Measurements from ENCODE around the gene TP53I13.

Gene TP53I13

DNA sequence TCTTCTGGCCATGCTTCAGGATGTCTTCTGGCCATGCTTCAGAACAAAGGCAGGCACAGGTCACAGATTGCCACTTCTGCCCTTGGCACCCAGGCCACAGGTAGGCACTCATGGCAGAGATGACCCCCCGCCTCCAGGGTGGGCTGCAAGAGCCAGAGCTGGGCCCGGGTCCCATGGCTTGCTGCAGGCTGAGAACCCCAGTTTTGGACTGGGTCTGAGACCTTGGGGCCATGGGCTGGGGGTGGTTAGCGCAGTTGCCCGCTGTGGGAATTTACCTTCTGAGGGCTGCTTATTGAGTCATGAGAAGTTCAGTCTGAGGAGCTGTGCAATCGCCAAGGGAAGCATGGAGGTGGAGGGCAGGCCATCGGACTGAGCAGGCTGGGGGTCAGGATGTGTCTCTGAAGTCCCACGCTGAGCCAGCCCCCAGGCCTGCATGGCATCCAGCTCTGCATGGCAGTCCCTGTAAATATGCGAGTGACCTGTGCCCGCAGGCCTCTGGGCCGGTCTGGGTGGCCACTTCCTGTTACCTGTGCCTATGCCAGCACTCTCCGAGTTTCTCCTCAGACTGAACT is 26.1 kb downstream of the TP53I13 start:
- no peak for DNase-seq

DNA sequence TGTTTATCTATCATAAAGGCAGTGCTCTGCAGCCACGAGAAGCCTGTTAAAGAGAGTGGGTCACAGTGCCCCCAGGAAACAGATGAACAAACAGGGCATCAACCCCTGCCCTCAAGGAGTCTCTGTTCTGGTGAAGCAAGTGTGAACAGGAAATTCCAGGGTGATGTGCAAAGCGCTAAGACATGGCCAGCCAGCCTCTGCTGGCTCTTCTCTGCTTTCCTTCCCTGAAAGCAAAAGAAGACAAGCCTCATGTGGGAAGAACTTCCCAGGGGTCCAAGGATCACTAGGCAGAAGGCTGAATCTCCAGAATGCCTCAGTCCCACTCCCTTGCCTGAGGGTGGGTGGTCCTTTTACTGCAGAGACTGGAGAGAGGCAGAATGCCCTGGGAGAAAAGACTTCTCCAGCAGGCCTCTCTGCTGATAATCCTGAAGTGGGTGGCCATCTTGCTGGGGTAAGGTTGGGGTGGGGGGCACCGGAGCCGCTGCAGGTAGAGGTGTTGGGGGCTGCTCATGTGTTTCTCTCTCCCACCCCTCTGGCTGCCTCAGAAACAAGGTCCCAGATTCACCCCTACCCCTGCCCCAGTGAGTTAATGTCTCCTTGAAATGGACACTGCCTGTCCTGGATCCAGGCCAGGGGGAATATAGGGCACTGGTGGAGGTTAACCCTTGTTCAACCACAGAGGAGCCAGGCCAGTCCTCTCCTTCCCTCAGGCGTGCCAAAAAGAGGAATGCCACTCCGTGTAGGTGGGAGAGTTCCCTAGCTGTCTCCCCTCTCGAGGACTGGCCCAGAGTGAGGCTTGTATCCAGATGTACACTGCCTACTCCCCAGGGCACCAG is 26.8 kb downstream of the TP53I13 start:
- no peak for DNase-seq

DNA sequence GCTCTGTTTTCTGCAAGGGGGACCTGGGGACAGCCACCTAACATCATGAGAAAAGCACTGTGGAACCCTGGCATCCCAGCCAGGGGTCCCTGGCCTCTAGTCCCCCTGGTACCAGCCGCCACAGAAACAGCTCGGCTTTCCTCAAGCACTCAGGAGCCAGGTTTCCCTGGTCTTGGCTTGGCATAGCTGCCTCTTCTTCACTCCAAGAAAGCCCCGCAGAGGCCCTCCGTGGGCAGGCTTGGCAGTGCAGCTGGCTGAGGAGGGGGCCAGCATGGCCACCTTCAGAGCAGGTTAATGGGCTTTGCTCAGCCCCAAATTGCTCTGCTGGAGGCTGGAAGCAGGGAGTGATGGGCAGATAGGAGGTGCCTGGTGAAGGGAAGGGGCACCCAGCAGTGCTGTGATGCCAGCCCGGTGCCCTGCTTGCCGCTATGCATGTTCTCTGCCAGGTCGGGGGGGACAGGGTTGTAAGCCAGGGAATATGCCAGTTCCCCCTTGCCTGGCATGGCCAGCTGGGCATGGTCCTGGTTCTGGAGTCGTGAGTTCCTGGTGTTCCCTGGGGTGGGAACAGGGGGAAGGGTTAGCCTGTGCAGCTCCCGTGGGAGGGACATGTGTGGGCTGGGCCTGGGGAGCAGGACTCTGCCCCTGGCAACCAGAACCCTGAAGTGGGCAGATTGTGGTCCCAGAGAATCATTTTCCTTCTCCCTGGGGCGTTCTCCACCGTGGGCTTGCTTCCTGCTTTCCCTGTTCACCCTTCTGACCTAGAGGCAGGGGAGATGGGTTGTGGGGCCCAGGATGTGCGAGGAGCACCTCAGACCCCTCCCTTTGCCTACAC is 27.7 kb downstream of the TP53I13 start:
- DNase-seq = peak; percentile 25

DNA sequence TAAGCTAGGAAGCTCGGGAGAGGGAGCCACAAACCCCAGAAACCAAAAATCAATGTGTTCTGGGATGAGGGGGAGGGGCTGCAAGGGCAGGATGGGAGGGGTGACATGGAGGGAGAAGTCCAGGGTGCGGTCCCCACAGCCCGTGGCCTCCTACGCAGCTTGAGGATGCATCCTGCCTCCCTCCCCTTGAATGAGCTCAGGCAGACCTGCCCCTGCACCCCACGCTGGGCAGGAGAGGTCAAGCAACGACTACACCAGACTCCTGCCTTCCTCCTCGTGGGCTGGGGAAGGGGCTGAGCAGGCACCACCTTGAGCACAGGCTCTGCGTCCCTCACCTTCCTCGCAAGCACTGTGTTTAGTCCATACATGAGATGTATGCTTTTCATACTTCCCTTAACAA is 28.3 kb downstream of the TP53I13 start:
- no peak for DNase-seq

DNA sequence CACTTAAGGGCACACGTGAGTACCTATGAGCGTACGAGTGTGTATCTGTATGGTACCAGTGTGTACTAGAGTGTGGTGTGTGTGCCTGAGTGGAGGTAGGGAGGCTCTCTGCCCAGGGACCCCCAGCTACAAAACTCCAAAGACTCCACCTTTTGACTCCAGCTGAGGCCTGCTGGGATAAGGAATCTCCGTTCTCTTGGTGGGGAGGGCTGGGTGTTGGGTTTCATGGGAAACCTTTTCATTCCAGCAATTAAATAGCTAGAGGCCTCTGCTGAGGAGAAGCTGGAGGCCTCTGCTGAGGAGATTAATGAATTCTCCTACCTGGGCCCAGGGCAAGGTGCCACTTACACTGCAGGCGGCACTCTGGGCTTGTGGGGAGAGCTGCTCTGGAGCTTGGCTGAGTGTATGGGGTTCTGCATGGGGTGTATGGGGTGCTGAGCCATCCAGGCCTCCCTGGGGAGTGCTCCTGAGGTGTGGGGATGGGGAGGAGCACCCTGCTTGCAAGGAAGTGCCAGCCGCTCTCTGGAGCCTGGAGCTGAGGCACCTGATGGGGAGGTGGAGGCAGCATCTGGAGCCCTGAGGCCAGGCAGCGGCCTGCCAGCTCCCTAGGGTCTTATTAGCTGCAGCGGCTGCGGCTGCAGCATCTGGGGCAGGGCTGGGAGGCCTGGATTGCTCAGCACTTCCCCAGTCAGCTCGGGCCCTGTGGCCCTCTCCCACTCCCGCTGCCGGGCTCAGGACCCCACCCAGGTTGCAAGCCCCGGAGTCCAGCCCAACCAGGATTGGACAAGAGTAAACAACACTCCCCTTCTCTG is 29.1 kb downstream of the TP53I13 start:
- DNase-seq = no peak

DNA sequence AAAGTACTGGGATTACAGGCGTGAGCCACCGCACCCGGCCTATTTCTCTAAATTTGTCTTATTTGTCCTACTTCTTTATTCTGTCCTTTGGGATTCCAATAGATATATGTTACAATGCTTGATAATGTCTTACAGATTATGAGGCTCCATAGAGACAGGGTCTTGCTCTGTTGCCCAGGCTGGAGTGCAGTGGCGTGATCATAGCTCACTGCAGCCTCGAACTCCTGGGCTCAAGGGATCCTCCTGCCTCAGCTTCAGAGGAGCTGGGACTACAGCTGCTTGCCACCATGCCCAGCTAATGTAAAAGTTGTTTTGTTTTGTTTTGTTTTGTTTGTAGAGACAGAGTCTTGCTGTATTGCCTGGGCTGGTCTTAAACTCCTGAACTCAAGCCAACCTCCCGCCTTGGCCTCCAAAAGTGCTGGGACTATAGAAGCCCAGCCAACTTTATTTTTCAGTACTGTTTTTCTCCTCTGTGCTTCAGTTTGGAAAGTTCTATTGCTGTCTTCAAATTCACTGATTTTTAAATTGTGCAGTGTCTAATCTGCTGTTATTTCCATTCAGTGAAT is 34.7 kb downstream of the TP53I13 start:
- DNase-seq = peak; percentile 59

DNA sequence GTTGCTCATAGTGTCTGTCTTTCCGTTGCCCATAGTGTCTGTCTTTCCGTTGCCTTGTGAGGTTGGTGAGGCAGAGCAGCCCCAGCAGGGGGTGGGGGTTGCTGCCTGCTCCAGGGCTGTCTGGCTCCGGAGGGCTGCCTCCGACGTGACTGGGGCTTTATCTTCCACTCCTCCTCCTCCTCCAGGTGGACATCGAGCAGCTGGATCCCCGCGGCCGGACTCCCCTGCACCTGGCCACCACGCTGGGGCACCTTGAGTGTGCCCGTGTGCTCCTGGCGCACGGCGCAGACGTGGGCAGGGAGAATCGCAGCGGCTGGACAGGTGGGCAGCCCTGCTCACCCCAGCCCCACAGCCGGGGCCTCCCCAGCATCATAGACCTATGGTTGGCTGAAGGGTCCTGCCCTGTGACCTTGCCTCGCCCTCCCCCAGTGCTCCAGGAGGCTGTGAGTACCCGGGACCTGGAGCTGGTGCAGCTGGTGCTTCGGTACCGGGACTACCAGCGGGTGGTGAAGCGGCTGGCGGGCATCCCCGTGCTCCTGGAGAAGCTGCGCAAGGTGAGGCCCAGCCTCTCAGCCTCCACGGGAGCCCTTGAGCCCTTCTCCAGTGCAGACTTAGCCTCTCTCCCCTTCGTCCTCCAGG is 39.2 kb downstream of the TP53I13 start:
- no peak for DNase-seq

DNA sequence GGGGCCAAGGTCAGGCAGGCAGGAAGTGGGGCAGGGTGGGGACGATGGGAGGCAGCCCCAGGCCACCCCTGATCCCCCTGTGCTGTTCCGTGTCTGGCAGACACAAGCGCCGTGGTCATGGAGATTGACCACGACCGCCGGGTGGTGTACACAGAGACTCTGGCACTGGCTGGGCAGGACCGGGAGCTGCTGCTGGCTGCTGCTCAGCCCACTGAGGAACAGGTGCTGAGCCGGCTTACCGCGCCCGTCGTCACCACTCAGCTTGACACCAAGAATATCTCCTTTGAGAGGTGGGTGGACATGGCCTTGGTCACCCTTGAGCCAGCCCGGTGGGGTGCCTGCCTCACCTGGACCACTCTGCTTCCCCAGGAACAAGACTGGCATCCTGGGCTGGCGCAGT is 40.5 kb downstream of the TP53I13 start:
- DNase-seq = no peak

DNA sequence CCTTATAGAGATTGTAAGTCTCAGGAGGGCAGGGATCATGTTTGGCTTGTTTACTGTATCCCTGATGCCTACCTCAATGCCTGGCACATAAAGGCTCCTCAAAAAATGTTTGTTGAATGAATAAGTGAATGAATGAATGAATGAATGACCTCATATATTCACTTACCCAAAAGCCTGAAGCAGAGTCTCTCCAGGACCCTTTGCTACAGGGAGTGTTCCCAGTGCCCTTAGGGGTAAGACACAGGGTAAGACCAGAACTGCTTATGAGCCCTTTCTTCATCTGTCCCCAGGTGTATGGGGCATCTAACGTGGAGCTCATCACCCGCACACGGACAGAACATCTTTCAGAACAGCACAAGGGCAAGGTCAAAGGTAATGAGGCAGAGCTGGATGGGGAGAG is 41.9 kb downstream of the TP53I13 start:
- no peak for DNase-seq

DNA sequence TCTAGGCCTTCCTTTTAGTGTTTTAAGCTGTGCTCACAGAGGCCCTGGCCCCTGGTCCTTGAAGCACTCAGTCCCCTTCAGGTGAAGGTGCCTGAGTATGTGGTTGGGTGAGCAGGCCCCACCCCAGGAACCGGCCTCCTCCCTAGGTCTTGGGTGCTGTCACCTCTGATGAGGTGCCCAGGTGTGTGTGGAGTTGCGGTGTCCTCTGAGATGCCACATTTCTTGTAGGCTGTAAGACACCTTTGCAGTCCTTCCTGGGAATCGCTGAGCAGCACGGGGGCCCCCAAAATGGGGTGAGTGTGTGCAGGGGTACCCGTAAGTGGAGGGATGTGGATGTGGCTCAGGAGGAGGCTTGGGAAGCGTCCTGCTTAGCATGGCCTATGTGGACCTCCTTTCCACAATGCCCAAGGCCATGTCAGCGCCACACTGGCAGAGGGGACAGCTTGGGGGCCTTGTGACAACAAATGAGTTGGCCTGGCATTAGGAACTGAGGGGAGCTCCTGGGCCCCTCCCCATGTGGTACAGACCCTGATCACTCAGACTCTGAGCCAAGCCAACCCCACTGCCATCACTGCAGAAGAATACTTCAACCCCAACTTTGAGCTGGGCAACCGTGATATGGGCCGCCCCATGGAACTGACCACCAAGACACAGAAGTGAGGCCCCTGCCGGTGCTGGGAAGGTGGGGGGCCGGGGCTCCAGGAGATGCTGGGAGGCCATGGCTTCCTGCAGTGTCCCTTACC is 43.0 kb downstream of the TP53I13 start:
- DNase-seq = no peak

DNA sequence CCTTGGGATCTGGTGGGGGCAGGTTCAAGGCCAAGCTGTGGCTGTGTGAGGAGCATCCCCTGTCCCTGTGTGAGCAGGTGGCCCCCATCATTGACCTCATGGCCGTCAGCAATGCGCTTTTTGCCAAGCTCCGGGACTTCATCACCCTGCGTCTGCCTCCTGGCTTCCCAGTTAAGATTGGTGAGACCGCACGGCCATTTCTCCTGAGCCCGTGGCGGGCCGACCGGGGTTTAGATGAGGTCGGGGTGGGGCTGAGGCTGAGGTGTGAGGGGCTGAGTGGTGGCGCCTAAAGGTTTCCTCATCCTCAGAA is 43.5 kb downstream of the TP53I13 start:
- no peak for DNase-seq

DNA sequence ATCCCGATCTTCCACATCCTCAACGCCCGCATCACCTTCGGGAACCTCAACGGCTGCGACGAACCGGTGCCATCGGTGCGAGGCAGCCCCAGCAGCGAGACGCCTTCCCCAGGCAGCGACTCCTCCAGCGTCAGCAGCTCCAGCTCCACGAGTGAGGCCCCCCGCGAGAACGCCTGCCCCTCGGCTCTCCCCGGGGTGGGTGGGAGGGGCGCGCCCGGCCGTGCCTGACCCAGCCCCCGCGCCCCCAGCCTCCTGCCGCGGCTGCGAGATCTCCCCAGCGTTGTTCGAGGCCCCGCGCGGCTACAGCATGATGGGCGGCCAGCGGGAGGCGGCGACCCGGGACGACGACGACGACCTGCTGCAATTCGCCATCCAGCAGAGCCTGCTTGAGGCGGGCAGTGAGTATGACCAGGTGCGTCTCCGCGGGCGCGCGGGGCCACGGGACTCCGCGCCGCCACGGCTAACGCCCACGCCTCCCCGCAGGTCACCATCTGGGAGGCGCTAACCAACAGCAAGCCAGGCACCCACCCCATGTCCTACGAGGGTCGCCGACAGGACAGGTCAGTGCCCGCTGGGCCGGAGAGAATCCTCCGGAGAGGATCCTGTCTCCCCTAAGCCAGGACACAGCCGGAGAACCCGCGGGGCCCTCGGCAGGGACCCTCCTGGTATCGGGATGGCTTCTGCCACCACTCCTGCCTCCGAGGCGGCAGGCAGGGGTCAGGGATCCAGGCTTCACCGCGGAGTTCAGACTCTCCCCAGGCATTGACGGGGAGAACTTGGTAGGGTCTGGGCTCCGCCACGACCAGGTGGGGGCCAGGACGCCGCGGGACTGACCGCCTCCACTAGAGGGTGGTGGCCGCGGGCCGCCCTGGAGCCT is 44.1 kb downstream of the TP53I13 start:
- no peak for DNase-seq

DNA sequence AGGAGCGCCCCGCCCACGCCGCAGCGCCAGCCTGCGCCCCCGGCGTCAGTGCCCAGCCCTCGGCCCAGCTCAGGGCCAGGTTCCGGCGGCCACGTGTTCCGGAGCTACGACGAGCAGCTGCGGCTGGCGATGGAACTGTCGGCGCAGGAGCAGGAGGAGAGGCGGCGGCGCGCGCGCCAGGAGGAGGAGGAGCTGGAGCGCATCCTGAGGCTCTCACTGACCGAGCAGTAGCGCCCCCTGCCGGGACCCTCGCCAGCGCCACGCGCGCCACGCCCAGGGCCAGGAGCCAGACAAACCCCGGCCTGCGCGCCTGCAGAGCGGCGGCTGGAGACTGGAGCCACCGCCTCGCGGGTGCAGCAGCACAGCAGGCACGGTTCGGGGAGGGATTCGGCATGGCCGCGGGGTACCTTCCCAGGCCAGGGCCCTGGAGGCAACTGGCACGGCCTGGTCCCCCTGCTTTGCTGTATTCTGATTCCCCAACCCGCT is 44.9 kb downstream of the TP53I13 start:
- peak; percentile 96 for DNase-seq

DNA sequence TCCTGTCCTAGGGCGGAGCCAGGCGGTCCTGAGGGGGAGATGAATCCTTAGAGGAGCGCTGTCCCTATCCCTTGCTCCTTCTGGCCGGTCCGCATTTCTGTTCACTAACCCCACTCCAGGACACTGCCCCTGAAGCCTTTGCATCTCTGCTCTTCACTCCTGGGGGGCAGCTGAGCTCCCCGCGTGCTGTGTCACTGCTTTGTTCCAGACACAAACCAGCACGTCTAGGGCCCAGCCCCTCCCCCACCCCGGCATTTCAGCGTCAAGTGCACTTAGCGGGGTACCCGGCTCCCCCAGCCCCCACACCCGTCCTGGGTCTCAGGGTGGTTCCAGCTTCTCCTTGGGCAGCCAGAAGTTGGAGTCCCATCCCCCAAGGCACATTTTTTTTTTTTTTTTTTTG is 45.4 kb downstream of the TP53I13 start:
- DNase-seq = no peak

DNA sequence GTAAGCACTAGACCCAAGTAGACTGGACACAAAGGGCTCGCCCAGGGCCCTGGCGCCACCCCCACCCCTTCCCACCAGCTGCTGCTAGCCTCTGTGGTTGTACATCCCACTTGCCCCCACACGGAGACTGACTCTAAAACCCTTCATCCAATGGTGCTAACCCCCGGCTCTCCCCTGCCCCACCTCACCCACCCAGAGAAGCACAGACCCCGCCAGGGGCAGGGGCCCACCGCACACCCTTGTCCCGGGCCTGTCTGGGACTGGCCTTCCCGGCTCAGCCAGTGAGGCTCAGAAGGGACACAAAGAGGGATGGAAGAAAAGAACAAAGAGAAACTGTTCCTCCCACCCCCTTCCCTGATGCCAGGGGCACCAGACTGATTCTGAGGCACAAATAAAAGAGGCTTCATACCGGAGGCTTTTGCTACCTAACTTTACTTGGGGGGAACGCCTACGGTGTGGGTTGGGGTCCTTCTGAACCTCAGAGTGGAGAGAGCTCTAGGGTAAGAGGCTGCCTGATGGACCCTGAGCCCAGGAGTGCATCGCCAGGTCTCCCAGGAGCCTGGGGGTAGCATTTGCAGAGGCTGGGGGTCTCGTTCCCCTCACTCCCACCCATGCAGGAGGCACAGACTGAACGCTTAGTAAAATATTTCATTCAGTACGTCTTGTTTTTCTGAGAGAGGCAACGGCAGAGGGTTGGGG is 46.0 kb downstream of the TP53I13 start:
- DNase-seq = no peak

DNA sequence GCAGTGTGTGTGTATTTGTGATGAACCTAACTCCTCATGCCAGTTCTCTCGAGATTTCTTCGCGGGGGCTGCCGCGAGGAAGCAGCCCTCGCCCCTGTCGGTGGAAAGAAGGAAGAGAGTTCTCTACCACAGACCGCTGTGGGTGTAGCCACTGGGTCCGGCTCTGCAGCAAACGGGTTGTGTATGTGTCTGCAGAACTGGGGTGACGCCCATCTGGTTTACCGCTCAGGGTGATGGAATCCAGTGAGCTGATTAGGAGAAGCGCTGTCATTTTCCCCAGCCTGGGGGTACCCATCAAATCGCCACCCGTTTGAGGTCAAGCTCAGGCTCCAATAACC is 46.5 kb downstream of the TP53I13 start:
- no peak for DNase-seq

DNA sequence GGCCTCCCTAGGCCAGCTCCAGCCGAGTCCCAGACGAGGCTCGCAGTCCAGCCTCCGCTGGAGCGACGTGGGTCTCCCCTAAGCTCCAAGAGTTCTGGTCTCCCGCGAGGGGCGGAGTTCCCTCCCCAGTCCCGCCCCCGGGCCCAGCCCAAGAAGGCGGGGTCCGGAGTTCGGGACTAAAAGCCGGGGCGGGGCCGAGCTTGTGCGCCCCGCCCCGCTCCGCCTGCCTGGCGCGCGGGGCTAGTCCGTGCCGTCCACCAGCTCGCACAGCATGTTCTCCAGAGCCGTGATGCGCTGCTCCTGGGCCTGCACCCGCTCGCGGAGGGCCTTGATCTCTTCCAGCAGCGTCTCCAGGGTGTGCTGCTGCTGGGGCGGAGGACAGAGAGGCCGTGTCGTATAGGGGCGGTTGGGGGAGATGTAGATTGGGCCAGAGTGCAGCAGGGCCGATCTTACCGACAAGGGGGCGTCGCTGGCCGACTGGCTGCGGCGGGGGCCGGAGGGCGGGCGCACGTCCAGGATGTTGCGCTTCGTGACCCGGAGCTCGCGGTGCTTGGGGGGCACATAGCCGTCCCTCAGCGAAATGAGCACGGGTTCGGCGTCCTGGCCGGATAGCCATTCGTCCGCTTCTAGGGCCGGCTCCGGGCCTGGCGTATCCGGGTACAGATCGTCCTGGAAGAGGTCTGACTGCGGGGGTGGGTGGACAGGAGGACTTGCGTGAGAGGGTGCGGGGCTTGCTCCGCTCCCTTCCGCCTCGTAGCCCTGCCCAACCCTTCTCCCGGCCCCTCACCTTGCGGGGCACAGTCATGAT is 47.2 kb downstream of the TP53I13 start:
- peak; percentile 91 for DNase-seq

DNA sequence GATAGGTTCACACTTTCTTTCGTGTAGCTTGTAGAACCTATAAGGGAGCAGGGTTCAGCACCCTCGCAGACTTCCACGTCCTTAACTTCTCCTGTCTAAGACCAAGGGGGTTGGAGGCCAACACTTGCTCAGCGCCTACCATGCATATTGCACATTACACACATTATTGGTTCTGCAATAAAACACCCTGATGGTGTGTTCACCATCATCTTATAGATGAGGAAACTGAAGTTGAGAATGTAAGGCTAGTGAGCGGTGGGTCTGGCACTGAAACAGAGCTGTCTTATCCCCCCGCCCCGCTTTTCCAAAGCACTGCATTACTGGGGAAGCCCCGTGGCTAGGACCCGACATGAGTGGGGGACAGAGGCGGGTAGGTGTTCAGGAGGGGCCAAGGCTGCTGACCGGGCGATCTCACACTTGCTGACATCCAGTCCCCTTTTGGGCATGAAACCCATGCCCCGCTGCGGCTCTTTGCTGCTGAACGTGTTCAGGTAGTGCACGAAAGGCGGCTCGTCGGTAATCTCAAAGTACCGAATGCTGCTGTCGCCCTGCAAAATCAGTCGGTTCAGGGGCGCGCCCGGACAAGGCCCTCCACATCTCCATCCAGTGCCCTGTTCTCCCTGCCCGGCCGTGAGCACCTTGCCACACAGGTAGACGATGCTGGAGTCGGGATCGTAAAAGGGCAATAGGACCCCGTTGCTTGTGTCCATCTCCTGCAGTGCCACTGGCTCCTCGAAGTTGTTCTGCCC is 48.0 kb downstream of the TP53I13 start:
- no peak for DNase-seq
